Measurements from ENCODE around the gene APOA4. TPM values are rescaled to one million over a fixed set of nuclear protein-coding genes. Genes with fewer than 3 reads are reported as not detected.

The APOA4 gene
- total RNA-seq, 4 donors from 2014 or later = 2.6 to 3.5 TPM; not detected in 2

DNA sequence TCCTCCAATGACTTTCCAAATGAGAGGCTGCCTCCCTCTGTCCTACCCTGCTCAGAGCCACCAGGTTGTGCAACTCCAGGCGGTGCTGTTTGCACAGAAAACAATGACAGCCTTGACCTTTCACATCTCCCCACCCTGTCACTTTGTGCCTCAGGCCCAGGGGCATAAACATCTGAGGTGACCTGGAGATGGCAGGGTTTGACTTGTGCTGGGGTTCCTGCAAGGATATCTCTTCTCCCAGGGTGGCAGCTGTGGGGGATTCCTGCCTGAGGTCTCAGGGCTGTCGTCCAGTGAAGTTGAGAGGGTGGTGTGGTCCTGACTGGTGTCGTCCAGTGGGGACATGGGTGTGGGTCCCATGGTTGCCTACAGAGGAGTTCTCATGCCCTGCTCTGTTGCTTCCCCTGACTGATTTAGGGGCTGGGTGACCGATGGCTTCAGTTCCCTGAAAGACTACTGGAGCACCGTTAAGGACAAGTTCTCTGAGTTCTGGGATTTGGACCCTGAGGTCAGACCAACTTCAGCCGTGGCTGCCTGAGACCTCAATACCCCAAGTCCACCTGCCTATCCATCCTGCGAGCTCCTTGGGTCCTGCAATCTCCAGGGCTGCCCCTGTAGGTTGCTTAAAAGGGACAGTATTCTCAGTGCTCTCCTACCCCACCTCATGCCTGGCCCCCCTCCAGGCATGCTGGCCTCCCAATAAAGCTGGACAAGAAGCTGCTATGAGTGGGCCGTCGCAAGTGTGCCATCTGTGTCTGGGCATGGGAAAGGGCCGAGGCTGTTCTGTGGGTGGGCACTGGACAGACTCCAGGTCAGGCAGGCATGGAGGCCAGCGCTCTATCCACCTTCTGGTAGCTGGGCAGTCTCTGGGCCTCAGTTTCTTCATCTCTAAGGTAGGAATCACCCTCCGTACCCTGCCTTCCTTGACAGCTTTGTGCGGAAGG lies 9.5 kb upstream of the APOA4 start:
- H3K27me3 ChIP-seq = no peaks in the 10 kb centered on the region
- ATAC-seq = no peak

DNA sequence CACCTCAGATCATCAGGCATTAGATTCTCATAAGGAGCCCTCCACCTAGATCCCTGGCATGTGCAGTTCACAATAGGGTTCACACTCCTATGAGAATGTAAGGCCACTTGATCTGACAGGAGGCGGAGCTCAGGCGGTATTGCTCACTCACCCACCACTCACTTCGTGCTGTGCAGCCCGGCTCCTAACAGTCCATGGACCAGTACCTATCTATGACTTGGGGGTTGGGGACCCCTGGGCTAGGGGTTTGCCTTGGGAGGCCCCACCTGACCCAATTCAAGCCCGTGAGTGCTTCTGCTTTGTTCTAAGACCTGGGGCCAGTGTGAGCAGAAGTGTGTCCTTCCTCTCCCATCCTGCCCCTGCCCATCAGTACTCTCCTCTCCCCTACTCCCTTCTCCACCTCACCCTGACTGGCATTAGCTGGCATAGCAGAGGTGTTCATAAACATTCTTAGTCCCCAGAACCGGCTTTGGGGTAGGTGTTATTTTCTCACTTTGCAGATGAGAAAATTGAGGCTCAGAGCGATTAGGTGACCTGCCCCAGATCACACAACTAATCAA lies 8.8 kb upstream of the APOA4 start:
- H3K4me3 ChIP-seq = no peak overlapping the region
- H3K9me3 ChIP-seq = no peaks in the 10 kb centered on the region
- DNase-seq (no peak), ATAC-seq (no peak)
- no peak for TF ChIP-seq POLR2A (IDR thresholded peaks at IDR 0.05)
- TF ChIP-seq, protein P1, sequence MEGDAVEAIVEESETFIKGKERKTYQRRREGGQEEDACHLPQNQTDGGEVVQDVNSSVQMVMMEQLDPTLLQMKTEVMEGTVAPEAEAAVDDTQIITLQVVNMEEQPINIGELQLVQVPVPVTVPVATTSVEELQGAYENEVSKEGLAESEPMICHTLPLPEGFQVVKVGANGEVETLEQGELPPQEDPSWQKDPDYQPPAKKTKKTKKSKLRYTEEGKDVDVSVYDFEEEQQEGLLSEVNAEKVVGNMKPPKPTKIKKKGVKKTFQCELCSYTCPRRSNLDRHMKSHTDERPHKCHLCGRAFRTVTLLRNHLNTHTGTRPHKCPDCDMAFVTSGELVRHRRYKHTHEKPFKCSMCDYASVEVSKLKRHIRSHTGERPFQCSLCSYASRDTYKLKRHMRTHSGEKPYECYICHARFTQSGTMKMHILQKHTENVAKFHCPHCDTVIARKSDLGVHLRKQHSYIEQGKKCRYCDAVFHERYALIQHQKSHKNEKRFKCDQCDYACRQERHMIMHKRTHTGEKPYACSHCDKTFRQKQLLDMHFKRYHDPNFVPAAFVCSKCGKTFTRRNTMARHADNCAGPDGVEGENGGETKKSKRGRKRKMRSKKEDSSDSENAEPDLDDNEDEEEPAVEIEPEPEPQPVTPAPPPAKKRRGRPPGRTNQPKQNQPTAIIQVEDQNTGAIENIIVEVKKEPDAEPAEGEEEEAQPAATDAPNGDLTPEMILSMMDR (IDR thresholded peaks at IDR 0.05 in 4 of 5, conservative IDR thresholded peaks at IDR 0.05 in 1 of 5) = no peak
- intact Hi-C loops (cut with DNase I; ENCODE audit: low total_unique reads) (loop anchor here (1.0 kb wide), 1 partner anchor 38 kb away; no protein-coding TSS in a partner anchor), in situ Hi-C loops (cut with MboI; ENCODE audit: low sequenced_read_pairs in 4 of 4) (no loop called here)
- no peak overlapping the region for H3K27ac ChIP-seq
- peaks cover 10 to 14% of the 10 kb centered on the region in 2 donors for H3K4me1 ChIP-seq
- H3K27me3 ChIP-seq = no peaks in the 10 kb centered on the region
- no peaks in the 10 kb centered on the region for H3K36me3 ChIP-seq

More for the DNA sequence above, 9.5 kb upstream of the APOA4 start:
- intact Hi-C loops (cut with DNase I; ENCODE audit: low total_unique reads) = loop anchor here (1.0 kb wide), 1 partner anchor 38 kb away; no protein-coding TSS in a partner anchor
- in situ Hi-C loops (cut with MboI; ENCODE audit: low sequenced_read_pairs in 4 of 4) = no loop called here
- no peak for DNase-seq
- H3K4me1 ChIP-seq = peaks cover 10 to 14% of the 10 kb centered on the region in 2 donors
- TF ChIP-seq POLR2A (IDR thresholded peaks at IDR 0.05) = no peak
- TF ChIP-seq, protein P1 (IDR thresholded peaks at IDR 0.05 in 4 of 5, conservative IDR thresholded peaks at IDR 0.05 in 1 of 5) = no peak
- no peaks in the 10 kb centered on the region for H3K36me3 ChIP-seq
- no peak overlapping the region for H3K4me3 ChIP-seq
- no peaks in the 10 kb centered on the region for H3K9me3 ChIP-seq
- H3K27ac ChIP-seq = no peak overlapping the region

DNA sequence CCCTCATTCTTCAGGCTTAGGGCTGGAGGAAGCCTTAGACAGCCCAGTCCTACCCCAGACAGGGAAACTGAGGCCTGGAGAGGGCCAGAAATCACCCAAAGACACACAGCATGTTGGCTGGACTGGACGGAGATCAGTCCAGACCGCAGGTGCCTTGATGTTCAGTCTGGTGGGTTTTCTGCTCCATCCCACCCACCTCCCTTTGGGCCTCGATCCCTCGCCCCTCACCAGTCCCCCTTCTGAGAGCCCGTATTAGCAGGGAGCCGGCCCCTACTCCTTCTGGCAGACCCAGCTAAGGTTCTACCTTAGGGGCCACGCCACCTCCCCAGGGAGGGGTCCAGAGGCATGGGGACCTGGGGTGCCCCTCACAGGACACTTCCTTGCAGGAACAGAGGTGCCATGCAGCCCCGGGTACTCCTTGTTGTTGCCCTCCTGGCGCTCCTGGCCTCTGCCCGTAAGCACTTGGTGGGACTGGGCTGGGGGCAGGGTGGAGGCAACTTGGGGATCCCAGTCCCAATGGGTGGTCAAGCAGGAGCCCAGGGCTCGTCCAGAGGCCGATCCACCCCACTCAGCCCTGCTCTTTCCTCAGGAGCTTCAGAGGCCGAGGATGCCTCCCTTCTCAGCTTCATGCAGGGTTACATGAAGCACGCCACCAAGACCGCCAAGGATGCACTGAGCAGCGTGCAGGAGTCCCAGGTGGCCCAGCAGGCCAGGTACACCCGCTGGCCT lies 7.2 kb upstream of the APOA4 start:
- TF ChIP-seq, protein P1 (IDR thresholded peaks at IDR 0.05 in 4 of 5, conservative IDR thresholded peaks at IDR 0.05 in 1 of 5) = no peak
- TF ChIP-seq POLR2A (IDR thresholded peaks at IDR 0.05) = no peak
- H3K9me3 ChIP-seq = no peaks in the 10 kb centered on the region
- H3K27me3 ChIP-seq = no peaks in the 10 kb centered on the region
- DNase-seq (no peak), ATAC-seq (no peak)
- in situ Hi-C loops (cut with MboI; ENCODE audit: low sequenced_read_pairs in 4 of 4) (no loop called here), intact Hi-C loops (cut with DNase I; ENCODE audit: low total_unique reads) (no loop called here)
- H3K27ac ChIP-seq = no peak overlapping the region
- peaks cover 2 to 5% of the 10 kb centered on the region in 2 donors for H3K4me1 ChIP-seq
- H3K36me3 ChIP-seq = no peaks in the 10 kb centered on the region
- H3K4me3 ChIP-seq = no peak overlapping the region

DNA sequence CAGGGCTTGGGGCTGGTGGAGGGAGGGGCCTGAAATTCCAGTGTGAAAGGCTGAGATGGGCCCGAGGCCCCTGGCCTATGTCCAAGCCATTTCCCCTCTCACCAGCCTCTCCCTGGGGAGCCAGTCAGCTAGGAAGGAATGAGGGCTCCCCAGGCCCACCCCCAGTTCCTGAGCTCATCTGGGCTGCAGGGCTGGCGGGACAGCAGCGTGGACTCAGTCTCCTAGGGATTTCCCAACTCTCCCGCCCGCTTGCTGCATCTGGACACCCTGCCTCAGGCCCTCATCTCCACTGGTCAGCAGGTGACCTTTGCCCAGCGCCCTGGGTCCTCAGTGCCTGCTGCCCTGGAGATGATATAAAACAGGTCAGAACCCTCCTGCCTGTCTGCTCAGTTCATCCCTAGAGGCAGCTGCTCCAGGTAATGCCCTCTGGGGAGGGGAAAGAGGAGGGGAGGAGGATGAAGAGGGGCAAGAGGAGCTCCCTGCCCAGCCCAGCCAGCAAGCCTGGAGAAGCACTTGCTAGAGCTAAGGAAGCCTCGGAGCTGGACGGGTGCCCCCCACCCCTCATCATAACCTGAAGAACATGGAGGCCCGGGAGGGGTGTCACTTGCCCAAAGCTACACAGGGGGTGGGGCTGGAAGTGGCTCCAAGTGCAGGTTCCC lies 6.5 kb upstream of the APOA4 start, which contains the start of gene APOC3:
TSS of gene APOC3 (plus strand) at position 383 of the 659 bp plus-strand sequence. CDS start 676 bp downstream, outside the sequence.
- no peak within 1 kb of the TSS for H3K27ac ChIP-seq
- DNase-seq = no peak
- H3K4me3 ChIP-seq = no peak within 1 kb of the TSS
- no peaks in the 10 kb centered on the region for H3K4me1 ChIP-seq
- in situ Hi-C loops (cut with MboI; ENCODE audit: low sequenced_read_pairs in 4 of 4) = no loop called here
- H3K9me3 ChIP-seq = no peaks in the 10 kb centered on the region
- intact Hi-C loops (cut with DNase I; ENCODE audit: low total_unique reads) = no loop called here
- H3K36me3 ChIP-seq = no peaks in the 10 kb centered on the region
- TF ChIP-seq, protein P1 (IDR thresholded peaks at IDR 0.05 in 4 of 5, conservative IDR thresholded peaks at IDR 0.05 in 1 of 5) = no peak
- TF ChIP-seq POLR2A (IDR thresholded peaks at IDR 0.05) = no peak
- no peak for ATAC-seq
- H3K27me3 ChIP-seq = no peaks in the 10 kb centered on the region
